Tibial nerve (tissue), 4 donors: ENCODE measurements around the gene TNFAIP2. TPM values are rescaled to one million over a fixed set of nuclear protein-coding genes. Genes with fewer than 3 reads are reported as not detected.
"Not testable (repeated sequence)": the region's sequence is repeated elsewhere in the genome, so short reads cannot be mapped to it uniquely, and the experiment has no call there.

ENCODE experiments used
- DNase-seq, 2 donors: peaks; one replicate each; pipeline ENCODE4 v3.0.0-alpha.2; 2019; ENCODE audit warnings: low spot score in 2 of 2
- H3K27ac ChIP-seq, 4 donors: fragments of 200-600 bp; sonication (generic) in 3 of 4; one replicate each; pipeline ENCODE4 v1.5.1; 2017 to 2019; ENCODE audit warnings: mild to moderate bottlenecking in 1 of 4
- H3K27me3 ChIP-seq, 2 donors: fragments of 200-600 bp; sonication (generic) in 1 of 2; one replicate each; pipeline versions ENCODE4 v1.5.1 to v1.6.0; 2017 to 2019
- H3K36me3 ChIP-seq, 3 donors: fragments of 200-600 bp; sonication (generic); one replicate each; pipeline ENCODE4 v1.5.1; 2018 to 2019
- H3K4me1 ChIP-seq, 4 donors: fragments of 200-600 bp; sonication (generic) in 3 of 4; one replicate each; pipeline ENCODE4 v1.5.1; 2017 to 2019
- H3K4me3 ChIP-seq, 4 donors: fragments of 200-600 bp; sonication (generic) in 3 of 4; one replicate each; pipeline ENCODE4 v1.5.1; 2017 to 2019; ENCODE audit warnings: mild to moderate bottlenecking in 1 of 4, moderate library complexity in 1 of 4
- H3K9me3 ChIP-seq, 4 donors: fragments of 200-600 bp; sonication (generic) in 3 of 4; one replicate each; pipeline ENCODE4 v1.5.1; 2017 to 2019
- EP300 ChIP-seq, 2 donors: sonication (generic); formaldehyde crosslinking; IDR thresholded peaks; one replicate each; pipeline ENCODE4 v1.6.1; 2017; ENCODE audit warnings: antibody characterized with exemption in 2 of 2, mild to moderate bottlenecking in 1 of 2
- POLR2A ChIP-seq, 2 donors: fragments of 450-650 bp; IDR thresholded peaks; one replicate each; pipeline ENCODE4 v1.6.1; 2017; ENCODE audit warnings: antibody characterized with exemption in 2 of 2, mild to moderate bottlenecking in 2 of 2, moderate library complexity in 2 of 2
- WGBS, 2 donors: methylation state at CpG; one replicate each; pipeline ENCODE4 v1.1.5; 2018; 5-methylcytosine and 5-hydroxymethylcytosine counted together
- total RNA-seq, 4 donors: library from RNA; depleted of rRNA; stranded (reverse); fragments of >200 nt; gene quantifications; one replicate each; pipeline ENCODE4 v1.1.0, GENCODE V29; 2016
- TF ChIP-seq, protein P1 (sequence below), 5 experiments: fragments of 200-600 bp in 3 of 5; fragments of 450-650 bp in 2 of 5; sonication (generic) in 3 of 5; IDR thresholded peaks; one replicate each; pipeline ENCODE4 v1.5.1; 2016 to 2019; ENCODE audit warnings: antibody characterized with exemption in 5 of 5, mild to moderate bottlenecking in 3 of 5, moderate library complexity in 2 of 5

TNFAIP2 gene
- total RNA-seq, 4 donors from 2014 or later = 42.9 to 49.4 (median 47.8) TPM

- H3K4me1 ChIP-seq = peaks cover 6 to 68% (median 19%) of the 10 kb centered on the region in 4 donors
- no peaks in the 10 kb centered on the region for H3K36me3 ChIP-seq
- H3K4me3 ChIP-seq = no peak overlapping the region
- no peak for DNase-seq
- no peaks in the 10 kb centered on the region for H3K9me3 ChIP-seq
- TF ChIP-seq, protein P1, sequence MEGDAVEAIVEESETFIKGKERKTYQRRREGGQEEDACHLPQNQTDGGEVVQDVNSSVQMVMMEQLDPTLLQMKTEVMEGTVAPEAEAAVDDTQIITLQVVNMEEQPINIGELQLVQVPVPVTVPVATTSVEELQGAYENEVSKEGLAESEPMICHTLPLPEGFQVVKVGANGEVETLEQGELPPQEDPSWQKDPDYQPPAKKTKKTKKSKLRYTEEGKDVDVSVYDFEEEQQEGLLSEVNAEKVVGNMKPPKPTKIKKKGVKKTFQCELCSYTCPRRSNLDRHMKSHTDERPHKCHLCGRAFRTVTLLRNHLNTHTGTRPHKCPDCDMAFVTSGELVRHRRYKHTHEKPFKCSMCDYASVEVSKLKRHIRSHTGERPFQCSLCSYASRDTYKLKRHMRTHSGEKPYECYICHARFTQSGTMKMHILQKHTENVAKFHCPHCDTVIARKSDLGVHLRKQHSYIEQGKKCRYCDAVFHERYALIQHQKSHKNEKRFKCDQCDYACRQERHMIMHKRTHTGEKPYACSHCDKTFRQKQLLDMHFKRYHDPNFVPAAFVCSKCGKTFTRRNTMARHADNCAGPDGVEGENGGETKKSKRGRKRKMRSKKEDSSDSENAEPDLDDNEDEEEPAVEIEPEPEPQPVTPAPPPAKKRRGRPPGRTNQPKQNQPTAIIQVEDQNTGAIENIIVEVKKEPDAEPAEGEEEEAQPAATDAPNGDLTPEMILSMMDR (IDR thresholded peaks at IDR 0.05) = no peak
- TF ChIP-seq POLR2A (IDR thresholded peaks at IDR 0.05) (no peak), EP300 (IDR thresholded peaks at IDR 0.05) (no peak)
- H3K27ac ChIP-seq = no peak overlapping the region
- no peaks in the 10 kb centered on the region for H3K27me3 ChIP-seq
- WGBS, 2 donors = 87 to 93% methylated on average over 17 of the region's 17 CpGs
Observed at GRCh38 chr14:103116636-103117035, 6.6 kb upstream of the TNFAIP2 start.

- not testable (repeated sequence) for H3K27ac ChIP-seq, H3K4me3 ChIP-seq, H3K36me3 ChIP-seq, DNase-seq, H3K9me3 ChIP-seq, H3K27me3 ChIP-seq
- WGBS, 2 donors = 93 to 94% methylated on average over 7 of the region's 7 CpGs
- H3K4me1 ChIP-seq = peaks cover 6 to 68% (median 24%) of the 10 kb centered on the region in 4 donors
Observed at GRCh38 chr14:103117499-103117898, 5.8 kb upstream of the TNFAIP2 start.

- H3K9me3 ChIP-seq = no peaks in the 10 kb centered on the region
- WGBS, 2 donors = 28 to 34% methylated on average over 10 of the region's 10 CpGs
- no peaks in the 10 kb centered on the region for H3K36me3 ChIP-seq
- peak overlapping the region in 3 of 4 donors; percentile 55 to 74 (median 72) for H3K27ac ChIP-seq
- no peak overlapping the region for H3K4me3 ChIP-seq
- H3K27me3 ChIP-seq = no peaks in the 10 kb centered on the region
- H3K4me1 ChIP-seq = peaks cover 6 to 71% (median 30%) of the 10 kb centered on the region in 4 donors
- DNase-seq = peak; percentile 72 to 82
- TF ChIP-seq POLR2A (IDR thresholded peaks at IDR 0.05) (no peak), EP300 (IDR thresholded peaks at IDR 0.05) (peak in 1 of 2 donors; percentile 66)
Observed at GRCh38 chr14:103118018-103118662, 5.1 kb upstream of the TNFAIP2 start.

DNA sequence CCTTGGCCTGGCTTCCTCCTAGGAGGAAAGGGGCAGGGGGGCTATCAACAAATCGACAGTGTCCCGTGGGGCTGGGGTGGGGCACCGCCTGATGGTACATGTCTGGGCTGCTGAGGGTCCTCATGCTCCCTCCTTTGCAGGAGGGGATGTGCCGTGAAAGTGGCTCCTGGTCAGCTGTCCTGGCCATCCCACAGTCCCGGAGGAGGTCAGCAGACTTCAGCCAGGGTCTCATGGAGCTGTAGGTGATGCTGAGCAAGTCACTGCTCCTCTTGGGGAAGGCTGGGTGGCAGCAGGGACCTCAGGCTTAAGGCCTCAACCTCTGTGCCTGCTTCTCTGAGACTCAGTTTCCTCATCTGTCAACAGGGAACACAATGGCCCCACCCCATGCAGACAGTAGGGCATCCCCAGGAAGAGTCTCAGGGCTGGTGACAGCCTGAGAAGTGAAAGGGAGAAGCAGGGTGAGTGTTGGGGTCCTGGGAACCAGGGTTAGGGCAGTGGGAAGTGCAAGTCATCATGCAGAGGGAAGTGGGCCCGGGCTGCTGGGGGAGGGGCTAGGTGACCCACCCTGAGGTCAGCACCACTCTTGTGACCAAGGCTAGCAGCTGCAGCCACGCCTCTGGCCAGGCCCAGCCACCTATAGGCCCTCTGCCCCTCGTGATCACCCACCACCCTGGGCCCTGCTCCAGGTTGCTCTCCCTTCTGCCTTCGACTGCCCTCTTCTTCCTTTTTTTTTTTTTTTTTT lies 4.4 kb upstream of the TNFAIP2 start:
- peak in 1 of 2 donors; percentile 39 for TF ChIP-seq EP300 (IDR thresholded peaks at IDR 0.05)
- no peak for TF ChIP-seq POLR2A (IDR thresholded peaks at IDR 0.05)
- Histone ChIP-seq H3K27ac (peak overlapping the region in 3 of 4 donors; percentile 55 to 74 (median 72)), H3K4me1 (peaks cover 6 to 77% (median 36%) of the 10 kb centered on the region in 4 donors)

GRCh38 chr14:103119527-103119926 lies 3.7 kb upstream of the TNFAIP2 start:
- not testable (repeated sequence) for H3K36me3 ChIP-seq, H3K27me3 ChIP-seq, H3K4me3 ChIP-seq, DNase-seq, H3K9me3 ChIP-seq
- Histone ChIP-seq H3K27ac (peak overlapping the region in 3 of 4 donors; percentile 2 to 72 (median 28)), H3K4me1 (peaks cover 6 to 77% (median 43%) of the 10 kb centered on the region in 4 donors)
- 93 to 95% methylated on average over 8 of the region's 8 CpGs for WGBS, 2 donors

More for the DNA sequence above, 4.4 kb upstream of the TNFAIP2 start:
- H3K27me3 ChIP-seq = no peaks in the 10 kb centered on the region
- 66 to 73% methylated on average over 9 of the region's 9 CpGs for WGBS, 2 donors
- DNase-seq = peak; percentile 49 to 58
- H3K4me3 ChIP-seq = no peak overlapping the region
- no peaks in the 10 kb centered on the region for H3K9me3 ChIP-seq
- H3K36me3 ChIP-seq = no peaks in the 10 kb centered on the region

- TF ChIP-seq POLR2A (IDR thresholded peaks at IDR 0.05) (no peak), EP300 (IDR thresholded peaks at IDR 0.05) (no peak)
- TF ChIP-seq, protein P1 (IDR thresholded peaks at IDR 0.05) = no peak
- Histone ChIP-seq H3K4me3 (peak overlapping the region in 2 of 4 donors; percentile 12 to 74), H3K36me3 (no peaks in the 10 kb centered on the region), H3K9me3 (no peaks in the 10 kb centered on the region), H3K27me3 (peaks cover 0 to 3% of the 10 kb centered on the region in 2 donors), H3K4me1 (peaks cover 6 to 82% (median 50%) of the 10 kb centered on the region in 4 donors), H3K27ac (peak overlapping the region; percentile 61 to 91 (median 85))
- WGBS, 2 donors = 36 to 42% methylated on average over 14 to 18 of the region's 18 CpGs
- DNase-seq = peak; percentile 49 to 55
Observed at GRCh38 chr14:103121121-103121845, 2.0 kb upstream of the TNFAIP2 start.
